ENCODE measurements around the gene NCKAP5L.

- TF ChIP-seq CTCF (IDR thresholded peaks at IDR 0.05 in 4 of 5, conservative IDR thresholded peaks at IDR 0.05 in 1 of 5): no peak
- no peak for TF ChIP-seq POLR2A (IDR thresholded peaks at IDR 0.05)
Observed at GRCh38 chr12:49789992-49790391, 38.2 kb downstream of the NCKAP5L start.
